ENCODE data around the gene OGDH. TPM values are rescaled to one million over a fixed set of nuclear protein-coding genes. Genes with fewer than 3 reads are reported as not detected.

Gene OGDH
- total and polyA plus RNA-seq, 10 of the 15 experiments (the other 5 are each of a cell fraction or from before 2014, with no cell fraction given) = 4.1 to 103 (median 48.4) TPM

DNA sequence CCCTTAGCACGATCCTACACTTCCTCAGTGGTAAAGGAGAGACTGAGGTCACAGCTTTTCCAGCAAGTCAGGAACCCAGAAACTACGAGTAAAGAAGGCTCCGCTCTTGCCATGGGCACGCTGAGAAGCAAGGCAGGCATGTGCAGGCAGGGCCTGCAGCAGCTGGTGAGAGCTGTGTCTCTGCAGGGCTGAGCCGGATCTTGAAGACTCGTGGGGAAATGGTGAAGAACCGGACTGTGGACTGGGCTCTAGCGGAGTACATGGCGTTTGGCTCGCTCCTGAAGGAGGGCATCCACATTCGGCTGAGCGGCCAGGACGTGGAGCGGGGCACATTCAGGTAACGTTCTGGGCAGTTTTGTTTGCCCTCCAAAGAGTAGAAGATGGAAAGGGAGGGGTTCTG is 90.3 kb downstream of the OGDH start:
- Histone ChIP-seq H3K4me2 (ENCODE audit: control insufficient read depth, insufficient read depth) (no peak overlapping the region), H3K9me3 (replicated peaks; ENCODE audit: control insufficient read depth, insufficient read depth, low read length) (no peaks in the 10 kb centered on the region; the same call in 2 of the 3 replicates), H4K20me1 (ENCODE audit: control insufficient read depth, insufficient read depth) (no peaks in the 10 kb centered on the region), H3K27ac (ENCODE audit: control insufficient read depth, insufficient read depth) (no peak overlapping the region), H3K4me1 (ENCODE audit: control insufficient read depth, insufficient read depth, low read length) (no peaks in the 10 kb centered on the region), H3K36me3 (ENCODE audit: control insufficient read depth in 2 of 2, insufficient read depth in 2 of 2, low read length in 1 of 2) (peaks cover 21 to 32% of the 10 kb centered on the region in 2 experiments), H3K4me3 (no peak overlapping the region), H3K27me3 (replicated peaks in 1 of 2; ENCODE audit: control insufficient read depth in 2 of 2, insufficient read depth in 2 of 2, low read length in 1 of 2) (no peaks in the 10 kb centered on the region), H3K79me2 (ENCODE audit: control insufficient read depth, insufficient read depth, low read length) (no peaks in the 10 kb centered on the region), H3K9ac (ENCODE audit: control insufficient read depth, insufficient read depth, low read length) (no peak overlapping the region), H2AFZ (ENCODE audit: control insufficient read depth, low read depth, low read length) (no peak overlapping the region)
- BruUV-seq (replicated peaks) = no TSS peak
- 98% methylated on average over 15 of the region's 15 CpGs for WGBS (ENCODE audit: insufficient coverage, insufficient replicate concordance, low lambda C conversion rate, missing lambda C conversion rate)
- intact Hi-C loops (cut with micrococcal nuclease; ENCODE audit: unreplicated experiment) = no loop called here
- RAD21 ChIA-PET (ENCODE audit: unreplicated experiment) = no interaction called here
- SMC1A ChIA-PET (ENCODE audit: uncharacterized antibody, unreplicated experiment) = no interaction called here
- in situ Hi-C loops (cut with MboI) = no loop called here
- CTCF ChIA-PET = no interaction called here
- FAIRE-seq (no peak), ATAC-seq (no peak), DNase-seq (ENCODE audit: low read depth, low spot score) (no peak)
- POLR2A ChIA-PET = no interaction called here
- TF ChIP-seq TBL1XR1 (IDR thresholded peaks at IDR 0.05; ENCODE audit: low read depth, low read length) (no peak), RFX5 (IDR thresholded peaks at IDR 0.05; ENCODE audit: low read depth, low read length) (no peak), BCL11A (IDR thresholded peaks at IDR 0.05; ENCODE audit: low read depth, low read length) (no peak), MTA3 (IDR thresholded peaks at IDR 0.05; ENCODE audit: borderline replicate concordance, low read length) (no peak), ZZZ3 (IDR thresholded peaks at IDR 0.05; ENCODE audit: control insufficient read depth, insufficient read length, low read depth) (no peak), NR2F1 (conservative IDR thresholded peaks at IDR 0.05) (no peak), IKZF2 (IDR thresholded peaks at IDR 0.05) (no peak), NRF1 (conservative IDR thresholded peaks at IDR 0.05; ENCODE audit: low read depth, low read length) (no peak), NFYB (IDR thresholded peaks at IDR 0.05; ENCODE audit: insufficient read depth, low read depth, low read length) (no peak), JUND (IDR thresholded peaks at IDR 0.05; ENCODE audit: low read depth, low read length) (no peak), ZNF622 (IDR thresholded peaks at IDR 0.05) (no peak)
- TF ChIP-seq, protein P1, sequence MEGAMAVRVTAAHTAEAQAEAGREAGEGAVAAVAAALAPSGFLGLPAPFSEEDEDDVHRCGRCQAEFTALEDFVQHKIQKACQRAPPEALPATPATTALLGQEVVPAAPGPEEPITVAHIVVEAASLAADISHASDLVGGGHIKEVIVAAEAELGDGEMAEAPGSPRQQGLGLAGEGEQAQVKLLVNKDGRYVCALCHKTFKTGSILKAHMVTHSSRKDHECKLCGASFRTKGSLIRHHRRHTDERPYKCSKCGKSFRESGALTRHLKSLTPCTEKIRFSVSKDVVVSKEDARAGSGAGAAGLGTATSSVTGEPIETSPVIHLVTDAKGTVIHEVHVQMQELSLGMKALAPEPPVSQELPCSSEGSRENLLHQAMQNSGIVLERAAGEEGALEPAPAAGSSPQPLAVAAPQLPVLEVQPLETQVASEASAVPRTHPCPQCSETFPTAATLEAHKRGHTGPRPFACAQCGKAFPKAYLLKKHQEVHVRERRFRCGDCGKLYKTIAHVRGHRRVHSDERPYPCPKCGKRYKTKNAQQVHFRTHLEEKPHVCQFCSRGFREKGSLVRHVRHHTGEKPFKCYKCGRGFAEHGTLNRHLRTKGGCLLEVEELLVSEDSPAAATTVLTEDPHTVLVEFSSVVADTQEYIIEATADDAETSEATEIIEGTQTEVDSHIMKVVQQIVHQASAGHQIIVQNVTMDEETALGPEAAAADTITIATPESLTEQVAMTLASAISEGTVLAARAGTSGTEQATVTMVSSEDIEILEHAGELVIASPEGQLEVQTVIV (IDR thresholded peaks at IDR 0.05; ENCODE audit: borderline replicate concordance, partially characterized antibody) = no peak
- TF ChIP-seq, protein P2, sequence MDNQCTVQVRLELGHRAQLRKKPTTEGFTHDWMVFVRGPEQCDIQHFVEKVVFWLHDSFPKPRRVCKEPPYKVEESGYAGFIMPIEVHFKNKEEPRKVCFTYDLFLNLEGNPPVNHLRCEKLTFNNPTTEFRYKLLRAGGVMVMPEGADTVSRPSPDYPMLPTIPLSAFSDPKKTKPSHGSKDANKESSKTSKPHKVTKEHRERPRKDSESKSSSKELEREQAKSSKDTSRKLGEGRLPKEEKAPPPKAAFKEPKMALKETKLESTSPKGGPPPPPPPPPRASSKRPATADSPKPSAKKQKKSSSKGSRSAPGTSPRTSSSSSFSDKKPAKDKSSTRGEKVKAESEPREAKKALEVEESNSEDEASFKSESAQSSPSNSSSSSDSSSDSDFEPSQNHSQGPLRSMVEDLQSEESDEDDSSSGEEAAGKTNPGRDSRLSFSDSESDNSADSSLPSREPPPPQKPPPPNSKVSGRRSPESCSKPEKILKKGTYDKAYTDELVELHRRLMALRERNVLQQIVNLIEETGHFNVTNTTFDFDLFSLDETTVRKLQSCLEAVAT (IDR thresholded peaks at IDR 0.05) = no peak
- TF ChIP-seq, protein P3, sequence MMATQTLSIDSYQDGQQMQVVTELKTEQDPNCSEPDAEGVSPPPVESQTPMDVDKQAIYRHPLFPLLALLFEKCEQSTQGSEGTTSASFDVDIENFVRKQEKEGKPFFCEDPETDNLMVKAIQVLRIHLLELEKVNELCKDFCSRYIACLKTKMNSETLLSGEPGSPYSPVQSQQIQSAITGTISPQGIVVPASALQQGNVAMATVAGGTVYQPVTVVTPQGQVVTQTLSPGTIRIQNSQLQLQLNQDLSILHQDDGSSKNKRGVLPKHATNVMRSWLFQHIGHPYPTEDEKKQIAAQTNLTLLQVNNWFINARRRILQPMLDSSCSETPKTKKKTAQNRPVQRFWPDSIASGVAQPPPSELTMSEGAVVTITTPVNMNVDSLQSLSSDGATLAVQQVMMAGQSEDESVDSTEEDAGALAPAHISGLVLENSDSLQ (IDR thresholded peaks at IDR 0.05) = no peak
- TF ChIP-seq, protein P4, sequence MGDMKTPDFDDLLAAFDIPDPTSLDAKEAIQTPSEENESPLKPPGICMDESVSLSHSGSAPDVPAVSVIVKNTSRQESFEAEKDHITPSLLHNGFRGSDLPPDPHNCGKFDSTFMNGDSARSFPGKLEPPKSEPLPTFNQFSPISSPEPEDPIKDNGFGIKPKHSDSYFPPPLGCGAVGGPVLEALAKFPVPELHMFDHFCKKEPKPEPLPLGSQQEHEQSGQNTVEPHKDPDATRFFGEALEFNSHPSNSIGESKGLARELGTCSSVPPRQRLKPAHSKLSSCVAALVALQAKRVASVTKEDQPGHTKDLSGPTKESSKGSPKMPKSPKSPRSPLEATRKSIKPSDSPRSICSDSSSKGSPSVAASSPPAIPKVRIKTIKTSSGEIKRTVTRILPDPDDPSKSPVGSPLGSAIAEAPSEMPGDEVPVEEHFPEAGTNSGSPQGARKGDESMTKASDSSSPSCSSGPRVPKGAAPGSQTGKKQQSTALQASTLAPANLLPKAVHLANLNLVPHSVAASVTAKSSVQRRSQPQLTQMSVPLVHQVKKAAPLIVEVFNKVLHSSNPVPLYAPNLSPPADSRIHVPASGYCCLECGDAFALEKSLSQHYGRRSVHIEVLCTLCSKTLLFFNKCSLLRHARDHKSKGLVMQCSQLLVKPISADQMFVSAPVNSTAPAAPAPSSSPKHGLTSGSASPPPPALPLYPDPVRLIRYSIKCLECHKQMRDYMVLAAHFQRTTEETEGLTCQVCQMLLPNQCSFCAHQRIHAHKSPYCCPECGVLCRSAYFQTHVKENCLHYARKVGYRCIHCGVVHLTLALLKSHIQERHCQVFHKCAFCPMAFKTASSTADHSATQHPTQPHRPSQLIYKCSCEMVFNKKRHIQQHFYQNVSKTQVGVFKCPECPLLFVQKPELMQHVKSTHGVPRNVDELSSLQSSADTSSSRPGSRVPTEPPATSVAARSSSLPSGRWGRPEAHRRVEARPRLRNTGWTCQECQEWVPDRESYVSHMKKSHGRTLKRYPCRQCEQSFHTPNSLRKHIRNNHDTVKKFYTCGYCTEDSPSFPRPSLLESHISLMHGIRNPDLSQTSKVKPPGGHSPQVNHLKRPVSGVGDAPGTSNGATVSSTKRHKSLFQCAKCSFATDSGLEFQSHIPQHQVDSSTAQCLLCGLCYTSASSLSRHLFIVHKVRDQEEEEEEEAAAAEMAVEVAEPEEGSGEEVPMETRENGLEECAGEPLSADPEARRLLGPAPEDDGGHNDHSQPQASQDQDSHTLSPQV (IDR thresholded peaks at IDR 0.05) = no peak
